ENCODE measurements around the gene PLA2G15. TPM values are rescaled to one million over a fixed set of nuclear protein-coding genes. Genes with fewer than 3 reads are reported as not detected.

The PLA2G15 gene
- total RNA-seq, 1 donor from 2014 or later = 35.5 TPM

DNA sequence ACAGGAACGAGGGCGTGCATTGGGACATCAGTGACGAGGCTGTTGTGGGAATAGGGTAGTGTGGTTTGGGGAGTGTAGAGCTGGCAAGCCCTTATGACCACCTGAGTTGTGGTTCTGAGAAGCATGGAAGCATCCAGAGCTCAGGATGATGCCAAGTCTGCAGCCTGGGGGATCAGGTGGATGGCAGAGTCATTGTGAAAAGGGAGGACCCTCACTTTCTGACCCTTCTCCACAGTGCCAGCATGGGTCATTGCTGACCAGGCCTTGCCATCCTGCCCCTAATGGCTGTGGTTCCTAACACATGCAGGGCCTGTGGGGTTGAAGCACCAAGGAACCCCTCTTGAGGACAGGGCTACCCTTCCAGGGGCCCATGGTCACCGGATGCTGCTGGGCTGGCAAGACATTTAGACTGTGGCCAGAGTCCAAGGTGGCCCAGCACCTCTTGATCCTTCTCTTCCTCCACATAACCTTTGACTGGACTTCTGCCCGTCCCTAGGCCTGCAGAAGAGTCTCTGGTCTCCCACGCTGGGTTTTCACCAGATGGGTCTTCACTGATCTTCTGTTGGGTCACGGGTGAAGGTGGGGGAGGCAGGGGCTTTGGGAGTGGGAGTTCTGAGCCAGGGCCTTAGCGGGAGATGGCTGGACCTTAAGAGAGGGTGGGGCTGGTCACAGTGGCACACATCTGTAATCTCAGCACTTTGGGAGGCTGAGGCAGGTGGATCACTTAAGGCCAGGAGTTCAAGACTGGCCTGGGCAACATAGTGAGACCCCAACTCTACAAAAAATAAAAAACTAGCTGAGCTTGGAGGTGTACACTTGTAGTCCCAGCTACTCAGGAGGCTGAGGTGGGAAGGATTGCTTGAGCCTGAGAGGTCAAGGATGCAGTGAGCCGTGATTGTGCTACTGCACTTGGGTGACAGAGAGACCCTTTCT is 2.0 kb upstream of the PLA2G15 start:
- DNase-seq = no peak
- Histone ChIP-seq H3K27me3 (ENCODE audit: low read depth) (no peaks in the 10 kb centered on the region), H3K36me3 (no peaks in the 10 kb centered on the region), H3K9me3 (replicated peaks) (no peaks in the 10 kb centered on the region), H3K27ac (replicated peaks) (no peak overlapping the region), H3K4me3 (no peak overlapping the region), H3K4me1 (peaks cover 52% of the 10 kb centered on the region)
- intact Hi-C loops (cut with micrococcal nuclease) = no loop called here
- TF ChIP-seq, protein P1, sequence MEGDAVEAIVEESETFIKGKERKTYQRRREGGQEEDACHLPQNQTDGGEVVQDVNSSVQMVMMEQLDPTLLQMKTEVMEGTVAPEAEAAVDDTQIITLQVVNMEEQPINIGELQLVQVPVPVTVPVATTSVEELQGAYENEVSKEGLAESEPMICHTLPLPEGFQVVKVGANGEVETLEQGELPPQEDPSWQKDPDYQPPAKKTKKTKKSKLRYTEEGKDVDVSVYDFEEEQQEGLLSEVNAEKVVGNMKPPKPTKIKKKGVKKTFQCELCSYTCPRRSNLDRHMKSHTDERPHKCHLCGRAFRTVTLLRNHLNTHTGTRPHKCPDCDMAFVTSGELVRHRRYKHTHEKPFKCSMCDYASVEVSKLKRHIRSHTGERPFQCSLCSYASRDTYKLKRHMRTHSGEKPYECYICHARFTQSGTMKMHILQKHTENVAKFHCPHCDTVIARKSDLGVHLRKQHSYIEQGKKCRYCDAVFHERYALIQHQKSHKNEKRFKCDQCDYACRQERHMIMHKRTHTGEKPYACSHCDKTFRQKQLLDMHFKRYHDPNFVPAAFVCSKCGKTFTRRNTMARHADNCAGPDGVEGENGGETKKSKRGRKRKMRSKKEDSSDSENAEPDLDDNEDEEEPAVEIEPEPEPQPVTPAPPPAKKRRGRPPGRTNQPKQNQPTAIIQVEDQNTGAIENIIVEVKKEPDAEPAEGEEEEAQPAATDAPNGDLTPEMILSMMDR (IDR thresholded peaks at IDR 0.05; ENCODE audit: borderline replicate concordance) = no peak

DNA sequence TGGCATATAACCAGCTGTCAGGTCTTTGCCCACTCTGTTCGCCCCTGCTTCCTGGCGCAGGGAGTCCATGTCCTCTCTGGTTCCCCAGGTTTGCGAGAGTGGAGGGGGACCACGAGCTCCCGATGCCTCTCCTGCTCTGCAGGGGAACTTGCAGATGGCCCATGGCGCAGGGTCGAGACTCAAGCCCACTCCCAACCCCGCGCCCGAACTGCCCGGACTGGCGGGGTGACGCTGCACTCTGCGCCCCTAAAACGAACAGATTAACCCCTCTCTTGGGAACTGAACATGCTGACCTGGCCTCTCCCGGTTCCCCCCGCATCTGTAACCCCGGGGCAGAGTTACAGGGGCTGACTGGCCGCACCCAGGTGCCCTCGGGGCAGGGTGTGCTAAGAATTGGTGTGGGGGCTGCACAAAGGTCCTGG is 681 bp upstream of the PLA2G15 start:
- no peaks in the 10 kb centered on the region for H3K9me3 ChIP-seq (replicated peaks)
- TF ChIP-seq, protein P1 (IDR thresholded peaks at IDR 0.05; ENCODE audit: borderline replicate concordance) = no peak
- peaks cover 63% of the 10 kb centered on the region for H3K4me1 ChIP-seq
- peaks cover 11% of the 10 kb centered on the region for H3K36me3 ChIP-seq
- DNase-seq = no peak
- peak overlapping the region; percentile 93 for H3K27ac ChIP-seq (replicated peaks)
- no peaks in the 10 kb centered on the region for H3K27me3 ChIP-seq (ENCODE audit: low read depth)
- intact Hi-C loops (cut with micrococcal nuclease) = no loop called here
- peak overlapping the region; percentile 84 for H3K4me3 ChIP-seq

DNA sequence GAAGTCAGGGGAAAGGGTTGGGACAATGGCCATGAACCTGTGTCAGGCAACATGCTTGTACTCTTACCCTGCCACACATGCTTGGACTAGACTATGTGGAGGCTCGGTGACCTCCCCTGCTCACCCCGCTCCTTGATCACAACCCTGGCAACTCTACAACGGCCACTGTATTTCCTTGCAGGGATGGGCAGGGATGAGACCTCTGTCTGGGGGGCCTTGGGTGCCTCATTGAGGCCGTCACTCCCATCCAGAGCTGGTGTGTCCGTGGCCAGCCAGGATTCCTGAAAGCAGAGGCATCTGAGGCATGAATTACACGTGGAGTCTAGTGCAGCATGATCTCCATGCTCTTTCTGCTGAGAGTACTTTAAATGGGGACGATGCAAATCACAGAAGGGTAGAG is 948 bp downstream of the PLA2G15 start:
- Histone ChIP-seq H3K27ac (replicated peaks) (peak overlapping the region; percentile 93), H3K4me3 (peak overlapping the region; percentile 84), H3K36me3 (peaks cover 27% of the 10 kb centered on the region), H3K9me3 (replicated peaks) (no peaks in the 10 kb centered on the region), H3K27me3 (ENCODE audit: low read depth) (no peaks in the 10 kb centered on the region), H3K4me1 (peaks cover 69% of the 10 kb centered on the region)
- TF ChIP-seq, protein P1 (IDR thresholded peaks at IDR 0.05; ENCODE audit: borderline replicate concordance) = no peak
- intact Hi-C loops (cut with micrococcal nuclease) = no loop called here
- DNase-seq = no peak

DNA sequence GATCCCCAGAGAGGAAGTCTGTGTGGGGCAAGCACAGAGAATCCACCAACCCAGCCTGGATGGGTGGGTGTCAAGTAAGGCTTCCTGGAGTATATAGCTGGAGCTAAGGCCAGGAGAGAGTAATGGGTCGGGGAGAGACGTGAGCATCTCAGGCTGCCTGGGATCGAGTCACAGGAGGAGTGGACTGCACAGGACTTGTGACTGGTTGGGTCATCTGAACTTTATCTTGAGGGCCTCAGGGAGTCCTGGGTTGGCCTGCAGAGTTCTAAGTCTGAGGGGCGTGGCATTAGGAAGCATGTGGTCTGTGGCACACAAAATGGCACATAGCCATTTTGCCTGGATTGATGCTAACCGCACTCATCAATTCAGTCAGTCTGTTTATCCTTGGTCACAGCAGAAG is 1.5 kb downstream of the PLA2G15 start:
- Histone ChIP-seq H3K9me3 (replicated peaks) (no peaks in the 10 kb centered on the region), H3K27me3 (ENCODE audit: low read depth) (no peaks in the 10 kb centered on the region), H3K27ac (replicated peaks) (peak overlapping the region; percentile 93), H3K4me1 (peaks cover 75% of the 10 kb centered on the region), H3K36me3 (peaks cover 30% of the 10 kb centered on the region), H3K4me3 (peak overlapping the region; percentile 84)
- no peak for DNase-seq
- TF ChIP-seq, protein P1 (IDR thresholded peaks at IDR 0.05; ENCODE audit: borderline replicate concordance) = no peak
- intact Hi-C loops (cut with micrococcal nuclease) = no loop called here

DNA sequence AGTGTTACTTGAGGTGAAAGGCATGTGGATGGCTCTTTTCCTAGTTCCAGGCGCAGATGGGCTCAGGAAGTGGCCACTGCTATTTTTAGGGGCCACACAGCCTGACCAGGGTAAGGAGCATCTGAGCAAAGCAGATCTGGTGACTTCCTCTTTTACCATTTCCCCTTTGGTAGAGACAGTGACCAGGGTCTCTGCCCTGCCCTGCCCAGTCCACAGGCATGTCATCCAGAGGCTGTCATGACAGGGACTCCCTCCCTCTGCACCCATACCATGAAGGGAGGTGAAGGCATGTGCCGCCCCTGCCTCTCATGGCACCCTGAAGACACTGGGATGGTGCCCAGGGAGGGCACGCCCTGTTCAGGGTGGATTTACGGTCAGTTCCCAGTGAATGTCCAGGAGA is 2.2 kb downstream of the PLA2G15 start:
- no peak for DNase-seq
- no peaks in the 10 kb centered on the region for H3K9me3 ChIP-seq (replicated peaks)
- peaks cover 32% of the 10 kb centered on the region for H3K36me3 ChIP-seq
- H3K4me1 ChIP-seq = peaks cover 80% of the 10 kb centered on the region
- H3K27me3 ChIP-seq (ENCODE audit: low read depth) = no peaks in the 10 kb centered on the region
- intact Hi-C loops (cut with micrococcal nuclease) = no loop called here
- H3K4me3 ChIP-seq = peak overlapping the region; percentile 84
- TF ChIP-seq, protein P1 (IDR thresholded peaks at IDR 0.05; ENCODE audit: borderline replicate concordance) = no peak
- H3K27ac ChIP-seq (replicated peaks) = peak overlapping the region; percentile 93
